Gastrocnemius medialis (tissue), 4 donors: Measurements from ENCODE around the gene CACNA2D1. TPM values are rescaled to one million over a fixed set of nuclear protein-coding genes. Genes with fewer than 3 reads are reported as not detected.

Experiments used
- ATAC-seq, 2 donors: fragments of 150-250 bp; one replicate each; pipeline ENCODE4 v1.9.1; 2016
- DNase-seq, 2 donors: peaks; one replicate each; pipeline ENCODE4 v3.0.0-alpha.2; 2019
- H3K27ac ChIP-seq, 4 donors: fragments of 200-600 bp; sonication (generic); 1 replicate in 1 of 4; 2 replicates in 3 of 4; pipeline ENCODE4 v1.5.1; 2016 to 2018; ENCODE audit warnings: mild to moderate bottlenecking in 2 of 4, moderate library complexity in 1 of 4
- H3K27me3 ChIP-seq, 3 donors: fragments of 200-600 bp; sonication (generic) in 2 of 3; 1 replicate in 1 of 3; 2 replicates in 2 of 3; pipeline versions ENCODE4 v1.5.1 to v1.6.0; 2016 to 2019; ENCODE audit warnings: mild to moderate bottlenecking in 1 of 3, moderate library complexity in 1 of 3
- H3K36me3 ChIP-seq, 2 donors: fragments of 200-600 bp; sonication (generic) in 1 of 2; one replicate each; pipeline ENCODE4 v1.5.1; 2017 to 2018
- H3K4me1 ChIP-seq, 2 donors: fragments of 200-600 bp; sonication (generic) in 1 of 2; one replicate each; pipeline ENCODE4 v1.5.1; 2016 to 2017; ENCODE audit warnings: mild to moderate bottlenecking in 2 of 2
- H3K4me3 ChIP-seq, 4 donors: fragments of 200-600 bp; sonication (generic) in 3 of 4; 1 replicate in 1 of 4; 2 replicates in 3 of 4; pipeline ENCODE4 v1.5.1; 2016 to 2019; ENCODE audit warnings: mild to moderate bottlenecking in 2 of 4
- H3K9me3 ChIP-seq, 3 donors: fragments of 200-600 bp; sonication (generic) in 2 of 3; 1 replicate in 1 of 3; 2 replicates in 2 of 3; pipeline ENCODE4 v1.5.1; 2016 to 2019
- POLR2A ChIP-seq, 2 donors: fragments of 450-650 bp; IDR thresholded peaks; one replicate each; pipeline ENCODE4 v1.6.1; 2017; ENCODE audit warnings: antibody characterized with exemption in 2 of 2, mild to moderate bottlenecking in 2 of 2, moderate library complexity in 2 of 2
- in situ Hi-C, 4 donors: fragments of 200-750 bp; cut with MboI; loops; one replicate each; pipeline versions ENCODE4 v1.15.0 to v1.8.0; 2017; ENCODE audit warnings: low sequenced_read_pairs in 4 of 4
- intact Hi-C: fragments of 100-400 bp; cut with DNase I; formaldehyde crosslinking; loops from one replicate; pipeline ENCODE4 v1.15.1; 2023; ENCODE audit warnings: low total_unique reads
- total RNA-seq, 4 donors: library from RNA; depleted of rRNA; stranded (reverse); fragments of >200 nt; gene quantifications; one replicate each; pipeline versions ENCODE4 v1.1.0 to v1.2.3, GENCODE V29; 2016
- TF ChIP-seq, protein P1 (sequence below), 5 experiments: fragments of 450-650 bp in 3 of 5; fragments of 200-600 bp in 2 of 5; sonication (generic) in 2 of 5; IDR thresholded peaks in 4 of 5; conservative IDR thresholded peaks in 1 of 5; 1 replicate in 4 of 5; 2 replicates in 1 of 5; pipeline ENCODE4 v1.5.1; 2016 to 2019; ENCODE audit warnings: antibody characterized with exemption in 5 of 5, mild to moderate bottlenecking in 3 of 5, moderate library complexity in 3 of 5

CACNA2D1 gene
- total RNA-seq, 4 donors from 2014 or later, result 83.9 to 157 (median 120) TPM

DNA sequence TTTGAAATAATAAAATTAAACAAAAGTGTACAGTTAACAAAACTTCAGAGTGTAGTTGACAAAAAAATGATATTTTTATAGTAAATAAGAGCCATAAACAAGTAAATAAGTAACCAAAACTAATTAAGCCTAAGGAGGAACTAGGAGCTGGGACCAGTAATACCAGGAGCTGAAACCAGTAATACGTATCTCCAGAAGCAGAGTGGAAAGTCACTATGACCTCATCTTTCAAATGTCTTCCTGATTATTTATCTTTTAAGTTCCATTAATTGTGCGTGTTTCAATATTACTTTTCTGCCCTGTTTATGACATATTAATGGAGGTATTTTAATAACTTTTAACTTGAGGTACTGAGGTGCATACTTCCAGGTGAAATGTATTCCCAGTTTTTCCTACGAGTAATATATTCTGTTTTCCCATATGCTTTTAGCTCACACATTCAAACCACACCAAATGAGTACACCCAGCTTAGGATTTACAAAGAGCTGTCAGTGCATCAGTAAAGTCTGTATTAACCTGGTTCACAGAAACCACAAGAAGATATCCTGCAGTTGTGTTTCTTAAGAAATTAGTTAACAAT lies 390.0 kb downstream of the CACNA2D1 start:
- no peak for ATAC-seq
- intact Hi-C loops, result no loop called here
- H3K9me3 ChIP-seq, result no peaks in the 10 kb centered on the region
- no peaks in the 10 kb centered on the region for H3K4me1 ChIP-seq
- DNase-seq, result no peak
- H3K4me3 ChIP-seq, result no peak overlapping the region
- H3K27me3 ChIP-seq, result no peaks in the 10 kb centered on the region
- TF ChIP-seq, protein P1, sequence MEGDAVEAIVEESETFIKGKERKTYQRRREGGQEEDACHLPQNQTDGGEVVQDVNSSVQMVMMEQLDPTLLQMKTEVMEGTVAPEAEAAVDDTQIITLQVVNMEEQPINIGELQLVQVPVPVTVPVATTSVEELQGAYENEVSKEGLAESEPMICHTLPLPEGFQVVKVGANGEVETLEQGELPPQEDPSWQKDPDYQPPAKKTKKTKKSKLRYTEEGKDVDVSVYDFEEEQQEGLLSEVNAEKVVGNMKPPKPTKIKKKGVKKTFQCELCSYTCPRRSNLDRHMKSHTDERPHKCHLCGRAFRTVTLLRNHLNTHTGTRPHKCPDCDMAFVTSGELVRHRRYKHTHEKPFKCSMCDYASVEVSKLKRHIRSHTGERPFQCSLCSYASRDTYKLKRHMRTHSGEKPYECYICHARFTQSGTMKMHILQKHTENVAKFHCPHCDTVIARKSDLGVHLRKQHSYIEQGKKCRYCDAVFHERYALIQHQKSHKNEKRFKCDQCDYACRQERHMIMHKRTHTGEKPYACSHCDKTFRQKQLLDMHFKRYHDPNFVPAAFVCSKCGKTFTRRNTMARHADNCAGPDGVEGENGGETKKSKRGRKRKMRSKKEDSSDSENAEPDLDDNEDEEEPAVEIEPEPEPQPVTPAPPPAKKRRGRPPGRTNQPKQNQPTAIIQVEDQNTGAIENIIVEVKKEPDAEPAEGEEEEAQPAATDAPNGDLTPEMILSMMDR (IDR thresholded peaks at IDR 0.05 in 4 of 5, conservative IDR thresholded peaks at IDR 0.05 in 1 of 5), result no peak
- TF ChIP-seq POLR2A (IDR thresholded peaks at IDR 0.05), result no peak
- in situ Hi-C loops, result no loop called here
- H3K36me3 ChIP-seq, result no peaks in the 10 kb centered on the region
- no peak overlapping the region for H3K27ac ChIP-seq

DNA sequence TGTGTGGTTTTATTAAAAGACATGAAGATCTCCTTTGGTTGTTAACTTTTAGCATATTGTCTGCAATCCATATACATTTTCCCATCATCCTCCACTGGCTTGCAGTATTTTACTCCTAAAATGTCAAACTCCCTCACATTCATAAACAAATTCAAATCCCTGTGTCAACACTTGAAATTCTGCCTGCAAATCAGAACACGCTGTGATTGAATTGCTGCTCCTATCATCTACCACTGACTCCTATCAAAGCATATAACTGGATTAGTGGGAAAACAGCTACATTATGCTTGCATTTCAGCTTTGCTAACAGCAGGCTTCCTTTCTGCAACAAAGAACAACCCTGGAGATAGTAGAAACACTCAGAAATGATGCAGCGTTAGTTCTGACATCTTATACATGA lies 392.0 kb downstream of the CACNA2D1 start:
- TF ChIP-seq POLR2A (IDR thresholded peaks at IDR 0.05), result no peak
- TF ChIP-seq, protein P1 (IDR thresholded peaks at IDR 0.05 in 4 of 5, conservative IDR thresholded peaks at IDR 0.05 in 1 of 5), result no peak
- H3K4me1 ChIP-seq, result no peaks in the 10 kb centered on the region
- no peaks in the 10 kb centered on the region for H3K9me3 ChIP-seq
- in situ Hi-C loops, result no loop called here
- no peak overlapping the region for H3K27ac ChIP-seq
- no peak for ATAC-seq
- H3K4me3 ChIP-seq, result no peak overlapping the region
- intact Hi-C loops, result no loop called here
- no peaks in the 10 kb centered on the region for H3K27me3 ChIP-seq
- no peak for DNase-seq
- H3K36me3 ChIP-seq, result no peaks in the 10 kb centered on the region

DNA sequence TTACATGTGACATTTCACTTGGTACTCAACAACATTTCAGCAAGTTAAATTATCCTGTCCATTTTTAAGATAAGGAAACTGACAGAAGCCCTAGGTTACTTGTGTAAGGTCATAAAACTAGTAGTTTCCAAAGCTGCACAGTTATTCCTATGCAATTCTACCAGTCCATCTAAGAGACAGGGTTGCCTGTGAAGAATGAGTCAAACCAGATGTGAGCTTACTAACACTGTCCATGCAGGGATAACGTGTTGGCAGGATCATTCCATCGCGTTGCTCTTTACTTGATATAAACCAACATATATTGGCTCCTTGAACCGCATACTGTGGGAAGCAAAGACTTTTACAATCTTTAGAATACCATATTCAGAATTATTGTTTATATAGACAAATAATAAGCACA lies 392.8 kb downstream of the CACNA2D1 start:
- in situ Hi-C loops (no loop called here), intact Hi-C loops (no loop called here)
- TF ChIP-seq, protein P1 (IDR thresholded peaks at IDR 0.05 in 4 of 5, conservative IDR thresholded peaks at IDR 0.05 in 1 of 5), result no peak
- no peak for TF ChIP-seq POLR2A (IDR thresholded peaks at IDR 0.05)
- Histone ChIP-seq H3K27me3 (no peaks in the 10 kb centered on the region), H3K9me3 (no peaks in the 10 kb centered on the region), H3K27ac (no peak overlapping the region), H3K4me3 (no peak overlapping the region), H3K36me3 (no peaks in the 10 kb centered on the region), H3K4me1 (no peaks in the 10 kb centered on the region)
- ATAC-seq, result no peak
- no peak for DNase-seq

DNA sequence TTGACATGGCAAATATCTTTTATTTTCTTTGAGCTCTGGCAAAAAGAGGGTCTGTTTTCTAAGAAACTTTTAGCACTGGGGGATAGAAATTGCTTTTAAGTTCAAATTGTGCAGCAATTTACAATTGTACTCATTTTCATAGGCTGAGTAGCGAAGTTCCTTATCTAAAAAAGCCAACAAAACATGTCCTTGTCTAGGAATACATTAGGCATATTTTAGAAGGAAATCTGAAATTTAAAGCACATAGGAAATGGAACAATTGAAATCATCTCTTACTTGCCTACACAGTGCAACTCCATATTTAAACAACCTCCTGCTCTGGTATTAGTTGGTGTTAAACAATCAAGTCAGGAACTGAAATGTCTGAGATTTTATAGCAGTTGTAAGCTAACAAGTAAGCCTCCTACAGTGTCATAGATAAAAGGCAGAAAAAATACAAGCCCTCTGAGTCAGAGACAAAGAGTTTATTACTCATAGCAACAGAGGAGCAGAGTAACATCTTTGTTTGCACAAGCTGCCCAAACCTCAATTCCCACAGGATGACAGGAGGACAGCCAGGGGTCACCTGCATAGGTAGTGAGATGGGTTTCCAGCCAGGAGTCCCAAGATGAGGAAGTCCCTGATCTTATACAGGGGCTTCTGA lies 393.6 kb downstream of the CACNA2D1 start:
- ATAC-seq (peak; percentile 30), DNase-seq (no peak)
- Histone ChIP-seq H3K27me3 (no peaks in the 10 kb centered on the region), H3K27ac (no peak overlapping the region), H3K36me3 (no peaks in the 10 kb centered on the region), H3K9me3 (no peaks in the 10 kb centered on the region), H3K4me3 (no peak overlapping the region), H3K4me1 (no peaks in the 10 kb centered on the region)
- TF ChIP-seq POLR2A (IDR thresholded peaks at IDR 0.05), result no peak
- TF ChIP-seq, protein P1 (IDR thresholded peaks at IDR 0.05 in 4 of 5, conservative IDR thresholded peaks at IDR 0.05 in 1 of 5), result no peak
- in situ Hi-C loops, result loop anchor here in 2 of 4 donors (5.0 to 25.0 kb wide), 3 partner anchors 187 to 525 kb away; no protein-coding TSS in a partner anchor
- intact Hi-C loops, result loop anchor here (10.0 kb wide), 2 partner anchors 185 to 555 kb away; no protein-coding TSS in a partner anchor
